T-helper 17 cell (primary cell): ENCODE results near the gene TMEM130. TPM values are rescaled to one million over a fixed set of nuclear protein-coding genes. Genes with fewer than 3 reads are reported as not detected.
A peak's percentile ranks its signal among the peaks of the same experiment; 100 is the strongest.

Source experiments
- ATAC-seq: fragments of 150-1000 bp; cut with Tn5 transposase; 2 replicates; pipeline ENCODE4 v1.10.0; 2021; ENCODE audit warnings: mild to moderate bottlenecking, moderate library complexity
- DNase-seq, 3 donors: peaks; one replicate each; pipeline versions ENCODE4 v3.0.0 to v3.0.0-alpha.2; 2020 to 2021
- H3K9me3 ChIP-seq: one replicate; pipeline ENCODE4 v1.7.0; 2013; ENCODE audit warnings: low read length, mild to moderate bottlenecking; ENCODE audit not compliant: control insufficient read depth, poor library complexity, severe bottlenecking
- H3K27ac Mint-ChIP-seq: one replicate; pipeline ENCODE4 v1.8.0; 2022; ENCODE audit warnings: mild to moderate bottlenecking, moderate library complexity, mixed read lengths
- H3K27me3 Mint-ChIP-seq: one replicate; pipeline ENCODE4 v1.8.0; 2022; ENCODE audit warnings: mixed read lengths
- H3K36me3 Mint-ChIP-seq: one replicate; pipeline ENCODE4 v1.8.0; 2022; ENCODE audit warnings: low read depth, mixed read lengths
- H3K4me1 Mint-ChIP-seq: one replicate; pipeline ENCODE4 v1.8.0; 2022; ENCODE audit warnings: mild to moderate bottlenecking, mixed read lengths
- H3K4me3 Mint-ChIP-seq: one replicate; pipeline ENCODE4 v1.8.0; 2022; ENCODE audit warnings: mild to moderate bottlenecking, moderate library complexity, mixed read lengths
- total RNA-seq, 4 donors: library from RNA in 2 of 4; stranded (reverse) in 2 of 4; gene quantifications; one replicate each; pipeline ENCODE4 v1.2.3 and lab custom pipeline; 2022 to 2026

Gene TMEM130
- total RNA-seq, 2 donors from 2014 or later, result 0.22 TPM; not detected in 1

DNA sequence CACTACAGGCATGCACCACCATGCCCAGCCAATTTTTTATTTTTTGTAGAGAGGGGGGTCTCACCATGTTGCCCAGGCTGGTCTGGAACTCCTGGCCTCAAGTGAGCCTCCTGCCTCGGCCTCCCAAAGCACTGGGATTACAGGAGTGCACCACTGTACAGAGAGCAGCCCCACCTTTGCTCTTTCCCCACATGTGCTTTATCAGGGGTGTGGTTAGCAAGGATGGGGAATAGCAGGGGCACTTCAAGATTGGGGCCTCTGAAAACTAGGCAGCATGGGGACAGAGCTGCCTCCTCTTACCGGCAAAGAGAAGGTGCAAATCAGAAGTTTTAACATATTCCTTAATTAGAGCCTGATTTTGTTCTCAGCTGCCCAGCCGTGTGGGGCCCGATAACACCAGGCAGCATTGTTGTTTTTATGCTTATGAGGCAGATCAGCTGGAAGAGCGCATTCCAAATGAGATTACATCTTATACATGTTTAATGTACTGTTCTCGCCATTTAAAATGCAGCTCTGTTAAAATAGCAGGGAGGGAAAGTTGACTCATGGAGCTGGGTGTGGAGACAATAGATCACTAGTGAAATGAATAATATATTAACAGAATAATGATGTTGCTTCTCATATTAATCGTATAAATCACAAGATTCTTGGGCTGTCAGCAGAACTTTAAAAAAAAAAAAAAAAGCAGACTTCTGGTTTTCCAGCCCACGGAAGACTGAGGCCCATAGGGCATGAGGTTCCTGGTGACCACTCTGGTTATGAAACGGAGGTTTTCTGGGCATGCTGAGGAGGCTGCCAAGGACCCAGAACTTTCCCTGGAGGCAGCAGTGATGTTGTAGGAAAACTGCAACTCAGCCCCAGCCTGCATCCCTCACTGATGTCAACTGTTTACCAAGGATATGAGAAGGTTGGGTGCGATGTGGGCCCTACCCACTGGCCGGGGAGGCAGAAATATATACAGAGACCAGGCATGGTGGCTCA is 62.5 kb downstream of the TMEM130 start:
- no peak for DNase-seq
- H3K27me3 Mint-ChIP-seq, result peaks cover 10% of the 10 kb centered on the region
- H3K36me3 Mint-ChIP-seq, result no peaks in the 10 kb centered on the region
- no peak overlapping the region for H3K4me3 Mint-ChIP-seq
- peaks cover 2% of the 10 kb centered on the region for H3K4me1 Mint-ChIP-seq
- H3K27ac Mint-ChIP-seq, result no peak overlapping the region
- ATAC-seq, result no peak
- no peaks in the 10 kb centered on the region for H3K9me3 ChIP-seq

DNA sequence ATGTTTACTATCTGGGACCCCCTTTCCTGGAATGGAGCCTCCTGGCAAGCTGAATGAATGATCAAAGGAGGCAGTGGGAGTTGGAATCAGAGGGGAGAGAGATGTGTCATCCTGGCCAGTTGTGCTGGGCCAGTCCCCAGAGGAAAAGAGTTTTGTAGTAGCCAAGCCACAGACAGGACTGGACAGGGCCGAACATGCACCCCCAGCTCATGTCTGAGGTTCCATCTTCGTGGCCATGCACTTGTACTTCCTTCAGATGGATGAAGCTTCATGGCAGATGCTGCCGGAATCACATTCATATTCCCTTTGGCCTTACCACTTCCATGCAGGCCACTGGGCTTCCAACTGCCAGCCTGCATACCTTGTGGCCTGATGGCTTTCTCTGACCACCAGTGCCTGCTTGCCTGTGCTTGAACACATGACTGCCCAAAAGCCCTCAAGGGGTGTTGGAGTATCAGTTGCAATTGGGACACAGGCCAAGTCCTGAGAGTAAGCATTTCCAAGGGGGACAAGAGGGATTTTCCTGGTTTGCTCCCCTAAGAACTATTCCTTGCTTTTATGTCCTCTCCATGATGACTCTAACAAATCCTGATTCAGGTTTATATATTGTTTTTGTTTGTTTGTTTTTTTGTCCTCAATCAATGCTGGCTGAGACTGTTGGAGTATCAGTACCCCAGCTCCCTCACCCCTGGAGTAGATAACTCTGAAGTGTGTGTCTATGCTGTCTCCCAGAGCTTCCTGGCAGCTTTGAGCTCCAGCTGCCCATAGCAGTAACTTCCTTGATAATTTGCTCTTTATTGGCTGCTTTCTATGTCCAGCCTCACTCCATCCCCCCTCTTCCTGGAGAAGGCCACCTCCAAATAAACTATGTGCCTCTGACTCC is 63.6 kb downstream of the TMEM130 start:
- Mint-ChIP-seq H3K4me3 (no peak overlapping the region), H3K4me1 (peaks cover 2% of the 10 kb centered on the region), H3K27ac (no peak overlapping the region), H3K27me3 (peaks cover 11% of the 10 kb centered on the region), H3K36me3 (no peaks in the 10 kb centered on the region)
- DNase-seq (no peak), ATAC-seq (no peak)
- H3K9me3 ChIP-seq, result no peaks in the 10 kb centered on the region

DNA sequence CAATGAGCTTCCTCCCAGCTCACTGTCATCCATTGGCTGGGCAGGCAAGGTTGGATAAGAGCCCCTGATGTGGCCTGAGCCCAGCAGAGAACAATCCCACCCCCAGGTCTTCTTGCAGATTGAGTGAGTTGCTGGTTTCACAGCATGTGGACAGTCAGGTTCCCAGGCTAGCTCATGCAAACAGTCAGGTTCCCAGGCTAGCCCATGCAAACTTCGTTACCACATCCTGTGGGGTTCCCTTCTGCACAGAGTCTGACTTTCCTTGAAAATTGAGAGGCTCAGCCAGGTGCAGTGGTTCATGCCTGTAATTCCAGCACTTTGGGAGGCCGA is 67.1 kb downstream of the TMEM130 start:
- peaks cover 4% of the 10 kb centered on the region for H3K9me3 ChIP-seq
- Mint-ChIP-seq H3K27ac (no peak overlapping the region), H3K4me3 (no peak overlapping the region), H3K36me3 (no peaks in the 10 kb centered on the region), H3K4me1 (peaks cover 2% of the 10 kb centered on the region), H3K27me3 (peaks cover 11% of the 10 kb centered on the region)
- ATAC-seq, result no peak
- DNase-seq, result no peak

DNA sequence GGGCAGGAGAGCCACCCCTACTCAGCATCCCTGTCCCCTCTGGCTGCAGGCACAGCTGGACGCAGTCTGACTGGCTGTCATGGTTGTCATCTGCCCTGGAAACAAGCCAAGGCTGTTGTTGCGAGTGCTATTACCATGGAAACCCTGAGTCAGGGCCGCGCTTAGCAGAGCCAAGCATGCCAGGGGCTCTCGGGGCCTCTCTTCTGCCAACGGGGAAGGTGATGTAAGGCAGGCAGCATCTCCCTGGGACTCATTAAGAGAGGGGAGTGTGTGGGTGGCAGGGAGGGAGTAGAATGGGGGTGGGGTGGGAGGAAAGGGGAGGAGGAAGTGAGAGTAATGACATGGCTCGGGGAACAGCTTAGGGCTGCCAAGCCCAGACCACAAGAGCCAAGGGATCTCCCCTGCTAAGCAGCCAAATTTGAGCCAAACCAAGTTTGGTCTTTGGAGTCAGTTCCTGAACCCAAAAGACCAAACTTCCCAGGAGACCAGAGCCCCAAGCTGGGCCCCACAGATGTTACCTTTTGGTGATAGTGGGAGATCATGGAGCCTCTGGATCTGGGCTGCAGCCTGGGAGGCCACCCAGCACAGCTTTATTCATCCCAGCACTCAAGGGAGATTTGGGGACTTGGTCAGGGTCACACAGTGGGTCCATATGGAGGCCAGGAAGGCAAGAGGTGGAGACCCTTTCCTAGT is 67.6 kb downstream of the TMEM130 start:
- peak; percentile 54 for ATAC-seq
- H3K36me3 Mint-ChIP-seq, result no peaks in the 10 kb centered on the region

DNA sequence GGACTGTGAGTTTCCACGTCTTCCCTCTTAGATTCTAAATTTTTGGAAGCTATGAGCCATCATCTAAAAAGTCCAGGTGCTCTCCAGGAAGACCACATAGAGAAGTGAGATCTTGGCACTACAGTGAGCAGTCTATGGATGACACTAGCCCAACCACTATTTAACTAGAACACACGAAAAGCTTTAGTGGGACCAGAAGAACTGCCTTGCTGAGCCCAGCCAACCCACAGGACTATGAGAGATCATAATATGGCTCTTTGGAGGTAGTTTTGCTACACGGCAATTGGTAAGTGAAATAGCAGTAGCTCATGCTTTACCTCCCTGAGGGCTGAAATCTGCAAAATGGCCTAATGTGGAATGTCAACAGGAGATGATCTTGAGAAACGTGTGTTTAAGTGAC is 68.8 kb downstream of the TMEM130 start:
- DNase-seq, result no peak
- no peaks in the 10 kb centered on the region for H3K36me3 Mint-ChIP-seq
- H3K27me3 Mint-ChIP-seq, result peaks cover 12% of the 10 kb centered on the region
- H3K4me1 Mint-ChIP-seq, result peaks cover 2% of the 10 kb centered on the region
- ATAC-seq, result no peak
- H3K27ac Mint-ChIP-seq, result no peak overlapping the region
- H3K4me3 Mint-ChIP-seq, result no peak overlapping the region
- H3K9me3 ChIP-seq, result peaks cover 4% of the 10 kb centered on the region

More for the DNA sequence above, 67.6 kb downstream of the TMEM130 start:
- peaks cover 2% of the 10 kb centered on the region for H3K4me1 Mint-ChIP-seq
- no peak for DNase-seq
- H3K27ac Mint-ChIP-seq, result no peak overlapping the region
- no peak overlapping the region for H3K4me3 Mint-ChIP-seq
- peaks cover 11% of the 10 kb centered on the region for H3K27me3 Mint-ChIP-seq
- H3K9me3 ChIP-seq, result peaks cover 4% of the 10 kb centered on the region

DNA sequence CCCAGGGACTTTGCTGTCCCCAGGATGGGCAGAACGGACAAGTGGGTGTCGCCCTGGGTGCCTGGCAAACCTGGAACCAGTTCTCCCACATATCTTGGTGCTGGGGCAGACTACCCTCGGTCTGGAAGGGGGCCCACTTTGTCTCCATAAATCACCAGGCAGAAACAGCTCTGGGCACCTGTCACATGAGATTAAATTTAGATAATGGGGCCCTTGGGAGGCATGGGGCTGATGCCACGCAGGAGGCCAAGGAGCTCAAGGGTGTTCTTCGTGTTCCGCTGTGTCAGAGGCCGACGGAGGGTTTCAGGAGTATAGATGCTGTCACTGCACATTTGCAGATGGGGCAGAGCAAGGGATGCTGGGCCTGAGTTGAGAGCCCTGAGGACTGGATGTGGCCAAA is 72.7 kb downstream of the TMEM130 start:
- Mint-ChIP-seq H3K27me3 (peaks cover 4% of the 10 kb centered on the region), H3K4me3 (no peak overlapping the region), H3K27ac (no peak overlapping the region), H3K36me3 (no peaks in the 10 kb centered on the region), H3K4me1 (no peaks in the 10 kb centered on the region)
- DNase-seq (no peak), ATAC-seq (no peak)
- H3K9me3 ChIP-seq, result peaks cover 4% of the 10 kb centered on the region

Other genes with a start within 250 kb of the TMEM130 start
- 10 to 100 TPM; 70.1 to 77.2 TPM for gene TRRAP, start 8.5 kb upstream of the TMEM130 start, total RNA-seq